Stimulated activated CD8-positive, alpha-beta memory T cell treated with anti-CD3 and anti-CD28 coated beads, Interleukin-7, amount 100 ng/mL, for 48 hours (primary cell): Measurements from ENCODE around the gene ZBTB43.
A peak's percentile ranks its signal among the peaks of the same experiment; 100 is the strongest.

Experiments
- DNase-seq, 2 donors: peaks; one replicate each; pipeline ENCODE4 v3.0.0-alpha.2; 2020; ENCODE audit warnings: low read depth in 1 of 2; ENCODE audit errors: extremely low read depth in 1 of 2

Gene ZBTB43

GRCh38 chr9:126853667-126854066, 48.8 kb downstream of the ZBTB43 start:
- no peak for DNase-seq

DNA sequence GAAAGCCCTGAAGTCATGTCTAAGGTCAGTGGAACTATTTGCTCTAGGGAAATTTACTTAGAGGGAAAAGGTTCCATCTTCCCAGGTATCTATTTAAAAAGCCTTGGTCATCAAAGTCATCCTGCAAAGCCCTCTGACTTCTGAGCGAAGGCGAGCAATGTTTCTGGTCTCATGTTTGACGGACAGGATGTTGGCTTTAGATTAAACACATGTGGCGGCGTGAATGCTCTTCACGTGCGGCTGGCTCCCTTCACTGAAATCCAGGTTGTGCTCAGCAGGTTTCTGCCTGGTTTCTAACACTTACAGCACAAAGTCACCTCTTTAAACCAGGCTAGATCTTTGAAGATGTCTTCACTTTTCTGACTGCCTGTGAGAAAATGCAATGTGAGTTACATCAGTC, 49.9 kb downstream of the ZBTB43 start:
- no peak for DNase-seq

DNA sequence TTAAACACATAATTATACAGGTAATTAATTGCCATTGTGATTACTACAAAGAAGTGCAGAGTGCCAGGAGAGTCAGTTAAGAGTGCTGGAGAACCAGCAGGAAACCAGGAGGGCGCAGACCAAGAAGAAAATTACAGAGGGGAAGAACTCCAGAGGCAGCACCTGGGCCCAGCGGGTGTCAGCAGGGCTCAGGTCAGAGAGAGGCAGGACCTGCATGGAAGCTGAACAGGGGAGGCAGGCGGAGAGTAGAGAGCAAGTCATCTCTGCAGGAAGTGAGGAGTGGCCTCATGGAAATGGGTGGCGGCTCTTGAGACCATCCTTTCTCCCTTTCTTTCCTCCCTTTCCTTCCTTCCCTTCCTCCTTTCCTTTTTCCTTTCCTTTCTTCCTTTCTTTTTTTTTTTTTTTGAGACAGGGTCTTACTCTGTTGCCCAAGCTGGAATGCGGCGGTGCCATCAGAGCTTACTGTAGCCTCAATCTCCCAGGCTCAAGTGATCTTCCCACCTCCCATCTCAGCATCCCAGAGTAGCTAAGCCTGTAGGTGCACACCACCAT, 51.6 kb downstream of the ZBTB43 start:
- DNase-seq: no peak

GRCh38 chr9:126857261-126857960, 52.6 kb downstream of the ZBTB43 start:
- DNase-seq: no peak

DNA sequence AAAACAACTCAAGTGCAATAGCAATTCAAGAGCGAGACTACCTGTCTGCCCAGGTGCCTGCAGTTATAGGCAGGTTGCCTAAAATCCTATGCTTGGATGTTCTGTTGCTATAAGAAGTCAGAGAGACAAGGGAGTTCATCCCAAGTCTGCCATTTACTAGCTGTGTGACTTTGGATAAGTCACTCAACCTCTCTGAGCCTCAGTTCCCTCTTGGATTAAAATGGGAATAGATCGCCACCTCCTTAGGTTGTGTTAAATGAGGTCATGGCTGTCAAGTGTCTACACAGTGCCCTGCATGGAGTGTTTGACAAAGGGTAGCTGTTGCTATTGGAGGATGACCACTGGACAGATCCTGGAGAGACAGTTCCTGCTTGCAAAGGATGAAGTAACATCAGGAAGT, 54.3 kb downstream of the ZBTB43 start:
- DNase-seq: no peak

DNA sequence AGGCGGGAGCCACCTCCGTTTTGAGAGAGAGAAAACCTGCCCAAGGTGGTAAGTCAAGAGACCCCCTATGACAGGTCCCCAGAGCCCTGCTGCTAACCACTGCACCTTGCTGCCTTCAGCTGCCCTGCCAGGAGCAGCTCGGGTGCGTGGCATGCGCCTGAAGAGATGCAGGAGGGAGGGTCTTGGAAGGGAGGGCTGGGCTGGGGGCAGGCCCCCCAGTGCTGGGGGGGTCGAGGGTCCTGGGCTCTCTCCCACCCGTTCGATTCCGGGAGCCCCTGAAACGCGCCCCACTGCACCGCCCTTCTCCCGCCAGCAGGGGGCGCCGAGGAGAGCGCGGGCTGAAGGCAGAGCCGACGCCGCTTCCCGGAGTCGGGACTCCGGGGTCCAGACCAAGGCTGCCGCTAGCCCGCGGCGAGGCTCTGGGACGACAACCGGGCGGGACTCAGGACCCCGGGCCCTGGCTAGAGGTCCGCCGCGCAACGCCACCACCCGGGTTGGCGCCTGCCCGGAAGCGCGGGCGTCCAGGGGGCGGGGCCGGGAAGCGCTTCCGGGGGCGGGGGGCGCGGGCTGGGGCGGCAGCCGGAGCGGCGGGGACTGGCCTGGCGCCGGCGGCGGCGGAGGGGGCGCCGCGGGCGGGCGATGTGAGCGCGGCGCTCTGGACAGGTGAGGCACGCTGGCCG, 55.4 kb downstream of the ZBTB43 start, which contains the start of gene ZBTB34:
Gene ZBTB34 (plus strand): TSS at position 563 of the 680 bp plus-strand sequence. CDS start 18,761 bp downstream, outside the sequence.
- DNase-seq: peak; percentile 37 to 49

GRCh38 chr9:126860757-126861466, 56.1 kb downstream of the ZBTB43 start:
- no peak for DNase-seq

DNA sequence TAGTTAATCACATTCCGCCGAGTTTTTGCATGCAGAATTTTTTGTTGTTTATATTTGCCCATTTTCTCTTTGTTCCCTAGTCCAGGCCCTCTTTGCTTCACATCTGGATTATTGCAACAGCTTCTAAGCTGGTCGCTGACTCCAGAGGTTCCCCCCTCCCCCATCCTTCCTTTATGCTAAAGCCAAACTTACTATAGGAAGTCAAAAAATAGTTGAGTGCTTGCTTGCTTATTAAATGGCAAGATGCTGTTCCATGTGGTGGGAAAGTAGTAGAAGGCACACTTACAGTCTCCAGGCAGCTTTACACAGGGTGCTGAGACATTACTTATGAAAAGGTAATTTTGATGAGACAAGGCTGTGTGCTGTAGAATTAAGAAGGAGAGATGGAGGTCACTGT, 56.9 kb downstream of the ZBTB43 start:
- no peak for DNase-seq

DNA sequence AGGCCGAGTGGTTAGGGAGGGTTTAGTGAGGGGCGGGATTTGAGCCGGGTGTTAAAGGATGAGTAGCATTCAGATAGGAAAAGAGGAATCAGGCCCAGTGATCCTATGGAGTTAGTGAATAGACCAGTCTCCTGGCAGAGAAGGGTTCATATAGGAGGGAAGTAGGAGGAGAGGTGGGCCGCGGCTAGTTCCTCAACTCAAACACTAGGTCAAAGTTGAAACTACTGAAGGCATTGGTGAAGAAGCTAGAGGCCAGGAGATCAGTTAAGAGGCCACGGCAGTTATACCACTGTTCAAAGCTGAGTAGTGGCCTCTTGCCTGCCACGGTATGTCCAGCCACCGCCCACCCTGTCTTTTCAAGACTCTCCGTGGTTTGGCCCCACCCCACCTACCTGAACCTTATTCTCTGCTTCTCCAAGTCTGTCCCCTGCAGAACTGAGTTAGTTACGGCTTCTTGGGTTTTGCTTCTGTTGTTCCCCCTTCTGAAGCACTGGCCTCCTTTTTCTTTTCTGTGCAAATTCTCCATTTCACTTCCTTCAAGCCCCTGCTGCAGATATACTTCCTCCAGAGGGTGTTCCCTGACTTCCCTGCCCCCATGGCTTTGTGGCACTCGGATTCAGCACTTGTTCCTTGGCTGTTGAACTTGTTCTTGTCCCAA, 57.4 kb downstream of the ZBTB43 start:
- no peak for DNase-seq

- no peak for DNase-seq
Measured at GRCh38 chr9:126864771-126865170, 59.9 kb downstream of the ZBTB43 start.

DNA sequence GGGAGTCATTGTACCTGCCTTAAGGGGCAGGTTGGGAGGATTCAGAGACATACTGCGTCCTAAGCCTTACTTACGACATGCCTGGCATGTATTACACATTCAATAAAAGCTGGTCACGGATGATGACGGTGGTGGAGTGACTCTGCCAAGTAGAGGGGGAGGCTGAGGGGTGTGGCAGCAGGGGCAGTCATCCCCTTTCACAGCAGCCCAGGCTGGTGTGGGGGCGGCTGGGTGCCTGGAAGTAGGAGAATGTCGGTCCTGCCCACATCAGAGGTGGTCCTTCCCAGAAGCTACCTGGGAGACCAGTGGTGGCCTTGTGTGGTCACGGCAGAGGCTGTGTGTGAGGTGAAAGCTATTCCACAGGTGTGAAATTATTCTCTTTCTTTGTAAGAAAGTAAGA, 64.5 kb downstream of the ZBTB43 start:
- no peak for DNase-seq

GRCh38 chr9:126872516-126872915, 67.7 kb downstream of the ZBTB43 start:
- no peak for DNase-seq

GRCh38 chr9:126874546-126875314, 69.9 kb downstream of the ZBTB43 start:
- DNase-seq: no peak

GRCh38 chr9:126875756-126876510, 71.1 kb downstream of the ZBTB43 start:
- no peak for DNase-seq

GRCh38 chr9:126876531-126876930, 71.7 kb downstream of the ZBTB43 start:
- DNase-seq: no peak

- DNase-seq: no peak
Measured at GRCh38 chr9:126877418-126877817, 72.6 kb downstream of the ZBTB43 start.

DNA sequence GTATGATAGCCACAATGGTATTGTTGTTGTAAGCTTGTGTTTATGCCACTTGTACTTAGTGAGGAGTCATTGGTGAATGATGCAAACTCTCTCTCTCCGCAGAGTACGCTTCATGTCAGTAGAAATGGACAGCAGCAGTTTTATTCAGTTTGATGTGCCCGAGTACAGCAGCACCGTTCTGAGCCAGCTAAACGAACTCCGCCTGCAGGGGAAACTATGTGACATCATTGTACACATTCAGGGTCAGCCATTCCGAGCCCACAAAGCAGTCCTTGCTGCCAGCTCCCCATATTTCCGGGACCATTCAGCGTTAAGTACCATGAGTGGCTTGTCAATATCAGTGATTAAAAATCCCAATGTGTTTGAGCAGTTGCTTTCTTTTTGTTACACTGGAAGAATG, 74.4 kb downstream of the ZBTB43 start:
- DNase-seq: no peak

GRCh38 chr9:126880226-126880946, 75.5 kb downstream of the ZBTB43 start:
- DNase-seq: no peak

DNA sequence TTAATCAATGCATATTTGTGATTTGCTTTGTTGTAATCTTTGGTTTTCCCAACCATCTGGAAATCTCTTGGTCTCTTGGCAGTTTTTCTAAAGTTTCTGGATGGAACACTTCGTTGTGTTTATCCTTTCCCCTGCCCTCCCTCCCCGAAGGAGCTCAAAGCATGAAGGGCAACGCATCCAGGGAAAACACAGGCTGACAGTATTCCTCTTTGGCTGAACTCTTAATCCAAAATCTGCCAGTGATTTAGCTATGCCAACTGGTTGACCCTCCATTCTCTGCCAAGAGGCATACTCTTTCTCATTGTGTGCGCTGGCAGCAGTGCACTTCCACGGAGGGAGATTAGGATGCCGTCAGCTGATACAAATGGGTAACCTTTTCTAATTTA, 76.1 kb downstream of the ZBTB43 start:
- no peak for DNase-seq
